AG09309 (cell line): Measurements from ENCODE around the gene SLC35D2.

Source experiments
- DNase-seq: peaks from one replicate; pipeline ENCODE4 v3.0.0-alpha.2; 2010; ENCODE audit warnings: low read depth
- H3K4me3 ChIP-seq: 2 replicates; pipeline ENCODE4 v1.5.1; 2011; ENCODE audit warnings: mild to moderate bottlenecking, low read depth, low read length, moderate library complexity; ENCODE audit not compliant: control insufficient read depth
- CTCF ChIP-seq: IDR thresholded peaks from 2 replicates; pipeline ENCODE4 v1.5.1; 2011; ENCODE audit warnings: mild to moderate bottlenecking, low read depth, low read length, inconsistent platforms; ENCODE audit not compliant: insufficient read depth, control insufficient read depth; ENCODE audit errors: missing control alignments

Gene SLC35D2

GRCh38 chr9:96388144-96388543 lies 4.6 kb upstream of the SLC35D2 start:
- DNase-seq = no peak
- TF ChIP-seq CTCF = no peak
- H3K4me3 ChIP-seq = no peak overlapping the region

GRCh38 chr9:96386157-96386556 lies 2.6 kb upstream of the SLC35D2 start:
- no peak for TF ChIP-seq CTCF
- H3K4me3 ChIP-seq = no peak overlapping the region
- DNase-seq = no peak

- TF ChIP-seq CTCF = no peak
- DNase-seq = no peak
- peak overlapping the region; percentile 43 for H3K4me3 ChIP-seq
Observed at GRCh38 chr9:96382839-96383164, 709 bp downstream of the SLC35D2 start.

GRCh38 chr9:96382175-96382574 lies 1.3 kb downstream of the SLC35D2 start:
- TF ChIP-seq CTCF = no peak
- DNase-seq = no peak
- no peak overlapping the region for H3K4me3 ChIP-seq

GRCh38 chr9:96381696-96382095 lies 1.8 kb downstream of the SLC35D2 start:
- TF ChIP-seq CTCF = no peak
- DNase-seq = no peak
- H3K4me3 ChIP-seq = no peak overlapping the region

GRCh38 chr9:96381125-96381524 lies 2.4 kb downstream of the SLC35D2 start:
- no peak for TF ChIP-seq CTCF
- no peak for DNase-seq
- H3K4me3 ChIP-seq = no peak overlapping the region

GRCh38 chr9:96379461-96379860 lies 4.0 kb downstream of the SLC35D2 start:
- DNase-seq = no peak
- no peak overlapping the region for H3K4me3 ChIP-seq
- no peak for TF ChIP-seq CTCF
